Prostate gland (tissue), 2 donors: ENCODE data around the gene SREBF2.

ENCODE experiments used
- CTCF ChIP-seq, 4 experiments: fragments of 200-600 bp in 2 of 4; fragments of 450-650 bp in 2 of 4; sonication (generic) in 2 of 4; IDR thresholded peaks; 1 replicate in 3 of 4; 2 replicates in 1 of 4; pipeline ENCODE4 v1.5.1; 2016 to 2019; ENCODE audit warnings: antibody characterized with exemption in 4 of 4, mild to moderate bottlenecking in 2 of 4, moderate library complexity in 2 of 4
- POLR2A ChIP-seq: fragments of 450-650 bp; IDR thresholded peaks from one replicate; pipeline ENCODE4 v1.6.1; 2016; ENCODE audit warnings: antibody characterized with exemption, mild to moderate bottlenecking
- POLR2AphosphoS5 ChIP-seq: sonication (generic); formaldehyde crosslinking; IDR thresholded peaks from one replicate; pipeline ENCODE4 v1.6.1; 2017; ENCODE audit warnings: antibody characterized with exemption

- no peak for TF ChIP-seq CTCF (IDR thresholded peaks at IDR 0.05)
- no peak for TF ChIP-seq POLR2AphosphoS5
- no peak for TF ChIP-seq POLR2A
Measured at GRCh38 chr22:41874090-41874489, 41.2 kb downstream of the SREBF2 start.
